Neuronal stem cell (in vitro differentiated cells): Measurements from ENCODE around the gene PICALM.

Experiments
- DNase-seq: peaks from one replicate; pipeline ENCODE4 v3.0.0-alpha.2; 2013; ENCODE audit warnings: low spot score
- H2AFZ ChIP-seq: one replicate; pipeline ENCODE4 v1.6.1; 2013; ENCODE audit warnings: mild to moderate bottlenecking, low read length, inconsistent platforms
- H2AK5ac ChIP-seq: 2 replicates; pipeline ENCODE4 v1.6.1; 2013; ENCODE audit warnings: low read depth, mild to moderate bottlenecking, inconsistent platforms, low read length, moderate library complexity, mixed read lengths
- H2BK120ac ChIP-seq: 2 replicates; pipeline ENCODE4 v1.6.1; 2013; ENCODE audit warnings: low read depth, mild to moderate bottlenecking, inconsistent platforms, low read length, moderate library complexity, mixed read lengths
- H2BK12ac ChIP-seq: one replicate; pipeline ENCODE4 v1.6.1; 2013; ENCODE audit warnings: low read length, inconsistent platforms
- H2BK15ac ChIP-seq: 2 replicates; pipeline ENCODE4 v1.6.1; 2013; ENCODE audit warnings: mild to moderate bottlenecking, low read length, inconsistent platforms, mixed read lengths
- H2BK5ac ChIP-seq: one replicate; pipeline ENCODE4 v1.6.1; 2013; ENCODE audit warnings: inconsistent platforms, mild to moderate bottlenecking, low read length, moderate library complexity
- H3K14ac ChIP-seq: one replicate; pipeline ENCODE4 v1.6.1; 2013; ENCODE audit warnings: low read length, inconsistent platforms
- H3K18ac ChIP-seq: 2 replicates; pipeline ENCODE4 v1.6.1; 2013; ENCODE audit warnings: low read length, inconsistent platforms
- H3K23ac ChIP-seq: 2 replicates; pipeline ENCODE4 v1.6.1; 2013; ENCODE audit warnings: low read depth, mild to moderate bottlenecking, mixed read lengths, low read length, inconsistent platforms; ENCODE audit not compliant: poor library complexity
- H3K27ac ChIP-seq: replicated peaks from 3 replicates; pipeline ENCODE4 v1.5.1; 2013; ENCODE audit warnings: low read length, inconsistent platforms
- H3K27me3 ChIP-seq, 3 experiments: 2 replicates each; pipeline ENCODE4 v1.6.1; 2013; ENCODE audit warnings: low read length in 3 of 3, mild to moderate bottlenecking in 2 of 3, inconsistent platforms in 1 of 3, low read depth in 1 of 3, mixed read lengths in 1 of 3, moderate library complexity in 1 of 3; ENCODE audit not compliant: control insufficient read depth in 3 of 3, insufficient read depth in 3 of 3
- H3K36me3 ChIP-seq, 2 donors: replicated peaks in 1 of 2; 2 replicates each; pipeline ENCODE4 v1.6.1; 2013; ENCODE audit warnings: low read length in 2 of 2; ENCODE audit not compliant: control insufficient read depth in 2 of 2, insufficient read depth in 2 of 2
- H3K4ac ChIP-seq: 2 replicates; pipeline ENCODE4 v1.6.1; 2013; ENCODE audit warnings: inconsistent platforms, mild to moderate bottlenecking, low read length, moderate library complexity
- H3K4me1 ChIP-seq, 2 donors: 1 replicate in 1 of 2; 2 replicates in 1 of 2; pipeline ENCODE4 v1.6.1; 2013; ENCODE audit warnings: low read length in 2 of 2, low read depth in 1 of 2; ENCODE audit not compliant: control insufficient read depth in 2 of 2, insufficient read depth in 1 of 2
- H3K4me2 ChIP-seq: one replicate; pipeline ENCODE4 v1.6.1; 2013; ENCODE audit warnings: mild to moderate bottlenecking, low read length, inconsistent platforms; ENCODE audit not compliant: insufficient read depth, poor library complexity, severe bottlenecking
- H3K4me3 ChIP-seq, 2 donors: 2 replicates each; pipeline ENCODE4 v1.5.1; 2013; ENCODE audit warnings: low read length in 2 of 2, mild to moderate bottlenecking in 2 of 2, inconsistent platforms in 1 of 2, moderate library complexity in 1 of 2
- H3K79me1 ChIP-seq: one replicate; pipeline ENCODE4 v1.6.1; 2013; ENCODE audit warnings: low read depth, mild to moderate bottlenecking, inconsistent platforms, low read length, moderate library complexity
- H3K9ac ChIP-seq: one replicate; pipeline ENCODE4 v1.6.1; 2013; ENCODE audit warnings: mild to moderate bottlenecking, low read depth, low read length, inconsistent platforms; ENCODE audit not compliant: poor library complexity
- H3K9me3 ChIP-seq, 2 donors: replicated peaks in 1 of 2; 2 replicates each; pipeline versions ENCODE3 to v1.6.1; 2013; ENCODE audit warnings: low read length in 2 of 2, mild to moderate bottlenecking in 2 of 2, inconsistent platforms in 1 of 2, low read depth in 1 of 2, mixed read lengths in 1 of 2, moderate library complexity in 1 of 2; ENCODE audit not compliant: control insufficient read depth in 2 of 2, insufficient read depth in 1 of 2
- H4K8ac ChIP-seq: one replicate; pipeline ENCODE4 v1.6.1; 2013; ENCODE audit warnings: low read depth, mild to moderate bottlenecking, inconsistent platforms, low read length, moderate library complexity
- H4K91ac ChIP-seq: one replicate; pipeline ENCODE4 v1.6.1; 2013; ENCODE audit warnings: low read length, low read depth, mild to moderate bottlenecking, inconsistent platforms; ENCODE audit not compliant: poor library complexity
- WGBS, 2 donors: extraction: QIAGEN DNeasy Blood & Tissue Kit; methylation state at CpG; one replicate each; pipeline ENCODE4 v1.1.7; 2013; ENCODE audit warnings: missing lambda C conversion rate in 2 of 2, mixed read lengths in 1 of 2; ENCODE audit not compliant: insufficient read length in 2 of 2, insufficient replicate concordance in 1 of 2; ENCODE audit errors: extremely low coverage in 2 of 2; 5-methylcytosine and 5-hydroxymethylcytosine counted together

PICALM gene

DNA sequence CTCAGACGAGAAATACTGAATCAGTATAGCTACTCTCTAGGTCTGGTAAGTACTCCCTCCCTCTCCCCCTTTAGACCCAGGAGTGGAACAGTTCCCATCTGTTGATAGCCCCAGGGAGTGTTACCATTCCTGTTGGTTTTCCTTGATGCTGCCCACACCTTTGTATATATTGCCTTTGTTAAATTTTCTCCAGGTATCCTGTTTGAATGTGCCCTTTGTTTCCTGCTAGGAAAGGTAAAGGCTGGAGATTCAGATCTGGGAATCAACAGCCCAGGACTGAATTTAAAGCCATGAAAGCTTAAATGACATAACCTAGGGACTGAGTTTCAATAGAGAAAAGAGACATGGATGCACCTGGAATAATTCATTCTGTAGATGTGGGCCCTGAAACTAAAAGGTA, 145.4 kb downstream of the PICALM start:
- DNase-seq: no peak
- Histone ChIP-seq H2BK15ac (no peak overlapping the region), H3K14ac (no peak overlapping the region), H3K36me3 (no peaks in the 10 kb centered on the region), H3K23ac (no peak overlapping the region), H3K27me3 (no peaks in the 10 kb centered on the region), H2AFZ (no peak overlapping the region), H3K9me3 (no peaks in the 10 kb centered on the region), H3K4me2 (no peak overlapping the region), H2BK12ac (no peak overlapping the region), H4K8ac (no peak overlapping the region), H2AK5ac (no peak overlapping the region), H3K9ac (no peak overlapping the region), H3K79me1 (no peaks in the 10 kb centered on the region), H4K91ac (no peak overlapping the region), H2BK5ac (no peak overlapping the region), H2BK120ac (no peak overlapping the region), H3K4ac (no peak overlapping the region), H3K27ac (no peak overlapping the region), H3K4me3 (no peak overlapping the region), H3K4me1 (no peaks in the 10 kb centered on the region), H3K18ac (no peak overlapping the region)
- no CpG with 5 or more reads among the region's 1 CpG for WGBS, 2 donors

DNA sequence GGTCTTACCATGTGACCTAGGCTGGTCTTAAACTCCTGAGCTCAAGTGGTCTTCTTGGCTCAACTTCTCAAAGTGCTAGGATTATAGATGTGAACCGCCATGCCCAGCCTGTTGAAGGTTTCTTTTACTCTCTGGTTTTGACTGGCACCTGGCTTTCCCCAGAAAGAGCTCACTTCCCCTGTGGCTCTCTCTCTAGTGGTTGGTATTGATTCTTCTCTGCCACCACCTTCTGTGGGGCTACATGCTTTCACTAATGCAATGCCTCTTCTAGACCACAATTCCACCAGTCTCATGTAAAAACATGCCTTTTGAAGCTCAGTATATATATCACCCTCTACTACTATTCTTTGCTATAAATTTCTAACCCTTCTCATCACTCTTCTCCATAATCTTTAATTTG, 146.5 kb downstream of the PICALM start:
- Histone ChIP-seq H2BK12ac (no peak overlapping the region), H3K14ac (no peak overlapping the region), H4K91ac (no peak overlapping the region), H2AK5ac (no peak overlapping the region), H3K18ac (no peak overlapping the region), H2BK5ac (no peak overlapping the region), H3K27ac (no peak overlapping the region), H3K27me3 (no peaks in the 10 kb centered on the region), H2BK120ac (no peak overlapping the region), H3K36me3 (no peaks in the 10 kb centered on the region), H3K23ac (no peak overlapping the region), H3K4me2 (no peak overlapping the region), H2BK15ac (no peak overlapping the region), H3K4me1 (no peaks in the 10 kb centered on the region), H3K9me3 (no peaks in the 10 kb centered on the region), H3K4ac (no peak overlapping the region), H3K4me3 (no peak overlapping the region), H3K79me1 (no peaks in the 10 kb centered on the region), H3K9ac (no peak overlapping the region), H4K8ac (no peak overlapping the region), H2AFZ (no peak overlapping the region)
- no CpG with 5 or more reads among the region's 1 CpG for WGBS, 2 donors
- no peak for DNase-seq

DNA sequence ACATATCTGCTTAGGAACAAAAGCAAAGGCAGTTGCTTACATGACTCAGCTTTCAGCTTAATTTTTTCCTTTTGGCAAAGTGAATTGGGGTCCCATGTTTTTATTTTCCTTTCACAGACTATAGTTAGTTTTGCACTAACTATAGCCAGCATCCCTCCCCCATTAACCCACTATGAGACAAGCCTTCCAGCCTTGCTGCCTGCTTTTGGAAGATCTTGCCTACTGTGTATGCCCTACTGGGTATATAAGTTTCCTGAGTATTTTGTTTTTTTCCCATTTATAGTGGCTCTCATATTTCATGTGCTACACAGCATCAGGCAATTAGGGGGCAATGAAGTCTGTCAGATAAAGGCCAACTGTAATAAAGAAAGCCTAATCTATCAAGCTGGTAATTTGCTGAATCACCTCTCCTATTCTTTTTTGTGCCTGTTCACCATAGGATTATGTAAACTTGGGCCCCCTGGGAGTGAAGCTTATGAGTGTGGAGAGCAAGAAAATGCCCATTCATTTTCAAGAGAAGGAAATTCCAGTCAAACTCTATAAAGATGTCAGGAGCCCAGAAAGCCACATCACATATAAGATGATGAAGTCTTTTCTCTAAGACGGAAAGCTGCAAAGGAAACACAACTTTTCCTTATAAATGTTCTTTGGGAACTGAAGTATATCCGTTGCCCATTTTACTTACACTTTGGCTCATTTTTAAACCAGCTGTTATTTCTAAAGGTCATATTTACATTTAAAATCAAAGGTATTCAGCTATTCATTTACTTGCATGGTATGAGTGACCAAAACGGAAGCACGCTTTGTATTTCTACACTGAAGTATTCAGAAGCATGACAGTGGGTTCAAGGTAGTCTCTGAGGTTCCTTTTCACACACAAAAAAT, 149.7 kb downstream of the PICALM start:
- Histone ChIP-seq H3K27ac (no peak overlapping the region), H3K4me3 (no peak overlapping the region), H3K27me3 (peaks cover 0 to 4% (median 0%) of the 10 kb centered on the region in 3 experiments), H3K9me3 (peaks cover 0 to 3% of the 10 kb centered on the region in 2 donors), H3K4me1 (no peaks in the 10 kb centered on the region), H3K4me2 (no peak overlapping the region), H2AFZ (no peak overlapping the region), H3K23ac (no peak overlapping the region), H3K18ac (no peak overlapping the region), H4K91ac (no peak overlapping the region), H2BK5ac (no peak overlapping the region), H3K9ac (no peak overlapping the region), H3K36me3 (no peaks in the 10 kb centered on the region), H2BK15ac (no peak overlapping the region), H3K4ac (no peak overlapping the region), H2BK12ac (no peak overlapping the region), H3K14ac (no peak overlapping the region), H2BK120ac (no peak overlapping the region), H2AK5ac (no peak overlapping the region), H3K79me1 (no peaks in the 10 kb centered on the region), H4K8ac (no peak overlapping the region)
- no peak for DNase-seq
- WGBS, 2 donors: no CpG with 5 or more reads among the region's 4 CpGs

DNA sequence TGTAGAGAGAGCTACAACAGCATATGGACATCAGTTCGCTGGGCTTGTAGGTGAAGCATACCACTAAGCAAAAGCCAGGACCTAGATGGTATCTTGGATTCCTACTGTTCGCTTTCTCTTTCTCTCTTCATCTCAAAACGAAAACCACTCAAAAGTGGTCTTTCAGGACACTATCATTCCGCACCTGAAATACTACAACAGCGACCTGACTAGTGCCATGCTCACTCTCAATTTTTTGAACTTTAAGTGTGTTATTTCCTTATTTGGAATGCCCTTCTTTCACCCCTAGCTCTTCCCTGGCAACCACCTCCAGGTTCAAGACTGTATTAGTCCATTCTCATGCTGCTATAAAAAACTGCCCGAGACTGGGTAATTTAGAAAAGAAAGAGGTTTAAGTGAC, 154.5 kb downstream of the PICALM start:
- no peak overlapping the region for H2BK120ac ChIP-seq
- H3K23ac ChIP-seq: no peak overlapping the region
- H3K9ac ChIP-seq: no peak overlapping the region
- no peak overlapping the region for H3K4me3 ChIP-seq
- H3K4ac ChIP-seq: no peak overlapping the region
- no peak overlapping the region for H3K14ac ChIP-seq
- no peak overlapping the region for H3K27ac ChIP-seq
- H3K4me1 ChIP-seq: peaks cover 0 to 2% of the 10 kb centered on the region in 2 donors
- no peak overlapping the region for H3K18ac ChIP-seq
- no peak overlapping the region for H4K91ac ChIP-seq
- H2AFZ ChIP-seq: no peak overlapping the region
- no peak overlapping the region for H2AK5ac ChIP-seq
- no peak overlapping the region for H2BK12ac ChIP-seq
- H3K9me3 ChIP-seq: peaks cover 0 to 3% of the 10 kb centered on the region in 2 donors
- no peak for DNase-seq
- H3K27me3 ChIP-seq: peaks cover 0 to 11% (median 0%) of the 10 kb centered on the region in 3 experiments
- no peak overlapping the region for H2BK5ac ChIP-seq
- no peaks in the 10 kb centered on the region for H3K36me3 ChIP-seq
- WGBS, 2 donors: no CpG with 5 or more reads among the region's 6 CpGs
- no peak overlapping the region for H2BK15ac ChIP-seq
- H3K4me2 ChIP-seq: no peak overlapping the region
- no peaks in the 10 kb centered on the region for H3K79me1 ChIP-seq
- no peak overlapping the region for H4K8ac ChIP-seq
